ENCODE data around the gene UBE2C. TPM values are rescaled to one million over a fixed set of nuclear protein-coding genes. Genes with fewer than 3 reads are reported as not detected.

The UBE2C gene
- total and polyA plus RNA-seq, 7 donors, result 3.3 to 90.3 (median 21.1) TPM; not detected in 3

GRCh38 chr20:45833030-45833882 lies 20.8 kb downstream of the UBE2C start, which contains the start of gene SNX21:
TSS of gene SNX21 (plus strand) at chr20:45833799. CDS start at chr20:45833920, 121 bp downstream.
- intact Hi-C loops (cut with DNase I), result loop anchor here (5.0 kb wide), 2 partner anchors 59 to 139 kb away; partner anchors contain the start of genes CTSA, NEURL2 and ZNF335
- H3K4me1 ChIP-seq, result peaks cover 0 to 46% (median 39%) of the 10 kb centered on the region in 4 donors

DNA sequence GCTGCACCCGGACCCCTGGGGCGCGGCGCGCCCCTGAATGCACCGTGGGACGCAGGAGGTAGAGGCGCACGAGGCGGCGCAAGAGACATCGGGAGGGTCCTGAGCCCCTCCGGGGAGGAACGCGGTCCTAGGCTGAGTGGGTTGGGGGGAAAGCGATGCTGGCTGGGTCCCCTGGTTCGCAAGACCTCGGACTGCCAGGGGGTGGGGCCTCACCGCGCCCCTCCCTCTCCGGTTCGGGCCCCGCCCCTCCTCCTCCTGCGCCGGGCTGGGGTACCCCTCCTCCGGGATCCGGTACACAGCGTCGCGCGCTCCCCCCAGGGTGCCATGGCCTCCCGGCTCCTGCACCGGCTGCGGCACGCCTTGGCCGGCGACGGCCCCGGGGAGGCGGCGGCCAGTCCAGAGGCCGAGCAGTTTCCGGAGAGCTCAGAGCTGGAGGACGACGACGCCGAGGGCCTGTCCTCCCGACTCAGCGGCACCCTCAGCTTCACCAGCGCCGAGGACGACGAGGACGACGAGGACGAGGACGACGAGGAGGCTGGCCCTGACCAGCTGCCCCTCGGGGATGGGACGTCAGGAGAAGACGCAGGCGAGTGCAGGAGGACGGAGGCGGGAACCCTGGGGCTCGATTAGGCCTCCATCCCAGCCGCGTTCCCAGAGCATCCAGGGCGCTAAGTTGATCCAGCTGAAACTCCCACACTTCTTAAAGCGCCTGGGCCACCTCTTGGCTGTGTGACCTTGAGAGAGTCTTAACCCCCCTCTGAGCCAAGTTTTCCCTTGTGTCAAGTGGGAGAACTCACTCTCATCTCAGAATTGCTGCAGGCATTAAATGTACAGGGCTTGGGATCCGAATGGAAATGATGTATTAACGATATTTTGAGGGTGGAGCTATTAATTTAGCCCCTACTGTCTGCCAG lies 21.7 kb downstream of the UBE2C start:
- H3K9me3 ChIP-seq, result no peaks in the 10 kb centered on the region
- 3 to 7% methylated on average over 71 of the region's 71 CpGs for WGBS, 2 donors
- peaks cover 0 to 46% (median 39%) of the 10 kb centered on the region in 4 donors for H3K4me1 ChIP-seq
- peak overlapping the region; percentile 65 to 78 (median 73) for H3K4me3 ChIP-seq
- H3K27me3 ChIP-seq, result no peaks in the 10 kb centered on the region
- H3K27ac ChIP-seq, result peak overlapping the region; percentile 91 to 97 (median 94)
- intact Hi-C loops (cut with DNase I), result loop anchor here (5.0 kb wide), 2 partner anchors 58 to 138 kb away; partner anchors contain the start of genes CTSA, NEURL2 and ZNF335
- H3K36me3 ChIP-seq, result peaks cover 0 to 20% (median 0%) of the 10 kb centered on the region in 4 donors
- peak; percentile 92 for DNase-seq
- TF ChIP-seq EP300 (IDR thresholded peaks at IDR 0.05) (no peak), CTCF (IDR thresholded peaks at IDR 0.05) (no peak), POLR2A (IDR thresholded peaks at IDR 0.05) (peak; percentile 4 to 17), POLR2AphosphoS5 (IDR thresholded peaks at IDR 0.05) (peak; percentile 64 to 68 (median 68))

More at GRCh38 chr20:45833030-45833882, 20.8 kb downstream of the UBE2C start, which contains the start of gene SNX21:
- peaks cover 0 to 17% (median 0%) of the 10 kb centered on the region in 4 donors for H3K36me3 ChIP-seq
- no peaks in the 10 kb centered on the region for H3K9me3 ChIP-seq
- peak within 1 kb of the TSS; percentile 91 to 97 (median 94) for H3K27ac ChIP-seq
- TF ChIP-seq EP300 (IDR thresholded peaks at IDR 0.05), result peak in 2 of 4 donors; percentile 15
- peak; percentile 45 to 84 (median 66) for TF ChIP-seq POLR2AphosphoS5 (IDR thresholded peaks at IDR 0.05)
- TF ChIP-seq CTCF (IDR thresholded peaks at IDR 0.05), result no peak
- TF ChIP-seq POLR2A (IDR thresholded peaks at IDR 0.05), result peak in 1 of 2 donors; percentile 14
- H3K4me3 ChIP-seq, result peak within 1 kb of the TSS; percentile 65 to 78 (median 73)
- no peaks in the 10 kb centered on the region for H3K27me3 ChIP-seq
- 6% methylated on average over 35 of the region's 35 CpGs for WGBS, 2 donors
- DNase-seq, result peak; percentile 97

DNA sequence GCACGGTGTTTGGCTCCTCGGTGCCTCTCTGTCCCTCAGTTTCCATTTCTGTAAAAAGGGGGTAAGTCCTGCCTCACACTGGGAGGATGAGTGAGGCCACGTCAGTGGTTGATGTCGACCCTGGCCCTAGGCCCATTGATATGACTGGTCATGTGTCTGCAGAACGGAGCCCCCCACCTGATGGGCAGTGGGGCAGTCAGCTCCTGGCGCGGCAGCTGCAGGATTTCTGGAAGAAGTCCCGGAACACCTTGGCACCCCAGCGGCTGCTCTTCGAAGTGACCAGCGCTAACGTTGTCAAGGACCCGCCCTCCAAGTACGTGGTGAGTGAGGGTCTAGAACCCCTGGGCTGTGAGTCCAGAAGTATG lies 22.3 kb downstream of the UBE2C start:
- Histone ChIP-seq H3K4me3 (peak overlapping the region; percentile 65 to 78 (median 73)), H3K27me3 (no peaks in the 10 kb centered on the region), H3K36me3 (peaks cover 0 to 21% (median 0%) of the 10 kb centered on the region in 4 donors), H3K4me1 (peaks cover 0 to 46% (median 39%) of the 10 kb centered on the region in 4 donors), H3K9me3 (no peaks in the 10 kb centered on the region), H3K27ac (peak overlapping the region; percentile 91 to 97 (median 94))
- TF ChIP-seq POLR2AphosphoS5 (IDR thresholded peaks at IDR 0.05) (no peak), EP300 (IDR thresholded peaks at IDR 0.05) (no peak), POLR2A (IDR thresholded peaks at IDR 0.05) (no peak), CTCF (IDR thresholded peaks at IDR 0.05) (no peak)
- 84 to 88% methylated on average over 14 of the region's 14 CpGs for WGBS, 2 donors
- peak; percentile 75 for DNase-seq
- intact Hi-C loops (cut with DNase I), result loop anchor here (5.0 kb wide), 2 partner anchors 58 to 138 kb away; partner anchors contain the start of genes CTSA, NEURL2 and ZNF335

DNA sequence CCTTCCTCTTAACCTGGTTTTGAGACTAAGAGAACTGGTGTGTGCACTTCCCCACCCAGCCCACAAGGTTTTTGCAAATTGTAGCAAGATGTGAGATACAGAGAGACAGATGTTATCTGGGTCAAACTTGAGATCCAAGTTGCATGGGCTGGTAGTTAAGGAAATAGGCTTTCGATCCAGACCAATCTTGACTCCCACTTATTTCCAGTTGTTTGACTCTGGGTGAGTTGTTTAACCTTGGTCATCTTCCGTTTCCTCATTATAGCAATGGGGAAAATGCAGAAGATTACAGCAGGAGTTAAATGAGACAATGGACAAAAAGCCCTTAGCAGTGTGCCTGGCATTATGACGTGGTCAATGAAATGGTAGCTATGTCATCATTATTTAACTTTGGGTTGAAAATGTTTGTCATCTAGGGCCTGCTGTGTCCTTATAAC lies 22.9 kb downstream of the UBE2C start:
- Histone ChIP-seq H3K4me1 (peaks cover 0 to 46% (median 39%) of the 10 kb centered on the region in 4 donors), H3K4me3 (peak overlapping the region in 2 of 4 donors; percentile 65 to 76), H3K36me3 (peaks cover 0 to 26% (median 3%) of the 10 kb centered on the region in 4 donors), H3K27me3 (no peaks in the 10 kb centered on the region), H3K27ac (peak overlapping the region; percentile 91 to 97 (median 94)), H3K9me3 (no peaks in the 10 kb centered on the region)
- TF ChIP-seq EP300 (IDR thresholded peaks at IDR 0.05) (no peak), POLR2AphosphoS5 (IDR thresholded peaks at IDR 0.05) (no peak), POLR2A (IDR thresholded peaks at IDR 0.05) (no peak), CTCF (IDR thresholded peaks at IDR 0.05) (no peak)
- intact Hi-C loops (cut with DNase I), result no loop called here
- DNase-seq, result no peak
- 70 to 80% methylated on average over 3 of the region's 3 CpGs for WGBS, 2 donors
